Uterus (tissue), 2 donors: ENCODE data around the gene MRNIP.

Experiments
- CTCF ChIP-seq, 4 experiments: fragments of 200-600 bp in 2 of 4; fragments of 450-650 bp in 2 of 4; sonication (generic) in 2 of 4; IDR thresholded peaks; one replicate each; pipeline ENCODE4 v1.5.1; 2016 to 2019; ENCODE audit warnings: antibody characterized with exemption in 4 of 4, mild to moderate bottlenecking in 2 of 4, moderate library complexity in 1 of 4
- POLR2A ChIP-seq, 2 donors: fragments of 450-650 bp; IDR thresholded peaks; one replicate each; pipeline ENCODE4 v1.6.1; 2016; ENCODE audit warnings: antibody characterized with exemption in 2 of 2, mild to moderate bottlenecking in 1 of 2, moderate library complexity in 1 of 2

- no peak for TF ChIP-seq CTCF (IDR thresholded peaks at IDR 0.05)
- no peak for TF ChIP-seq POLR2A (IDR thresholded peaks at IDR 0.05)
Measured at GRCh38 chr5:179879690-179880010, 21.0 kb upstream of the MRNIP start.
